K562 (cell line): ENCODE measurements around the gene GLRX2.

Experiments used
- CBFB ChIP-seq: sonication (generic); formaldehyde crosslinking; IDR thresholded peaks from 2 replicates; pipeline ENCODE4 v1.4.0; 2020; ENCODE audit warnings: mild to moderate bottlenecking, missing genetic modification reagents
- CREB1 ChIP-seq, 2 experiments: sonication (generic) in 1 of 2; formaldehyde crosslinking in 1 of 2; IDR thresholded peaks; 2 replicates each; pipeline versions ENCODE4 v1.6.1 to v1.8.0; 2012 to 2022; ENCODE audit warnings: inconsistent platforms in 1 of 2, mild to moderate bottlenecking in 1 of 2, missing genetic modification reagents in 1 of 2, moderate library complexity in 1 of 2
- ERF ChIP-seq: fragments of 450-650 bp; formaldehyde crosslinking; IDR thresholded peaks from 2 replicates; pipeline ENCODE4 v1.4.0; 2020; ENCODE audit warnings: mild to moderate bottlenecking, mixed read lengths
- EZH2 ChIP-seq: IDR thresholded peaks from 2 replicates; pipeline ENCODE4 v1.6.1; 2012; ENCODE audit warnings: low read depth, mild to moderate bottlenecking, inconsistent platforms, low read length, borderline replicate concordance
- FOXP1 ChIP-seq: sonication (generic); formaldehyde crosslinking; IDR thresholded peaks from 2 replicates; pipeline ENCODE4 v1.8.0; 2022; ENCODE audit warnings: mild to moderate bottlenecking, missing genetic modification reagents
- KDM4B ChIP-seq, 2 experiments: fragments of 450-650 bp in 1 of 2; sonication (generic) in 1 of 2; IDR thresholded peaks; 2 replicates each; pipeline ENCODE4 v1.6.1; 2016 to 2017; ENCODE audit warnings: borderline replicate concordance in 2 of 2, antibody characterized with exemption in 1 of 2, low read depth in 1 of 2, mild to moderate bottlenecking in 1 of 2
- POLR2A ChIP-seq: fragments of 450-650 bp; conservative IDR thresholded peaks from 2 replicates; pipeline ENCODE4 v1.6.1; 2016
- RCOR1 ChIP-seq, 2 experiments: IDR thresholded peaks; 2 replicates each; pipeline ENCODE4 v1.6.1; 2012; ENCODE audit warnings: low read depth in 2 of 2, low read length in 2 of 2, borderline replicate concordance in 1 of 2, improper control_type of control experiment in 1 of 2
- TRIM24 ChIP-seq, 2 experiments: fragments of 450-650 bp; IDR thresholded peaks; 2 replicates each; pipeline ENCODE4 v1.6.1; 2016
- ZBTB40 ChIP-seq, 2 experiments: fragments of 450-650 bp in 1 of 2; sonication (generic) in 1 of 2; formaldehyde crosslinking in 1 of 2; IDR thresholded peaks; 2 replicates each; pipeline versions ENCODE4 v1.7.1 to v1.9.0; 2016 to 2022; ENCODE audit warnings: inconsistent platforms in 1 of 2, mild to moderate bottlenecking in 1 of 2, missing genetic modification reagents in 1 of 2
- ZFP91 ChIP-seq: sonication (generic); formaldehyde crosslinking; IDR thresholded peaks from 2 replicates; pipeline ENCODE4 v1.8.0; 2022; ENCODE audit warnings: mild to moderate bottlenecking, missing genetic modification reagents
- ZNF76 ChIP-seq: fragments of 250-450 bp; sonication (Bioruptor Pico); IDR thresholded peaks from 2 replicates; pipeline ENCODE4 v1.4.0; 2020; ENCODE audit warnings: mild to moderate bottlenecking, moderate library complexity, borderline replicate concordance
- TF ChIP-seq, protein P1 (sequence below), 3 experiments: IDR thresholded peaks in 2 of 3; conservative IDR thresholded peaks in 1 of 3; 2 replicates each; pipeline ENCODE4 v1.5.1; 2011 to 2012; ENCODE audit warnings: low read length in 3 of 3, mild to moderate bottlenecking in 3 of 3, control low read depth in 2 of 3, improper control_type of control experiment in 1 of 3, inconsistent platforms in 1 of 3, low read depth in 1 of 3, mixed read lengths in 1 of 3, moderate library complexity in 1 of 3; ENCODE audit not compliant: insufficient read depth in 2 of 3
- TF ChIP-seq, protein P2 (sequence below): sonication (generic); formaldehyde crosslinking; IDR thresholded peaks from 2 replicates; pipeline ENCODE4 v1.8.1; 2023; ENCODE audit warnings: mild to moderate bottlenecking, missing genetic modification reagents

- no peak for TF ChIP-seq KDM4B (IDR thresholded peaks at IDR 0.05; ENCODE audit: borderline replicate concordance in 2 of 2, low read depth in 1 of 2)
- no peak for TF ChIP-seq RCOR1 (IDR thresholded peaks at IDR 0.05; ENCODE audit: borderline replicate concordance in 1 of 2, low read depth in 2 of 2, low read length in 2 of 2)
- no peak for TF ChIP-seq ZNF76 (CRISPR knock-in tag)
- no peak for TF ChIP-seq POLR2A
- TF ChIP-seq, protein P1, sequence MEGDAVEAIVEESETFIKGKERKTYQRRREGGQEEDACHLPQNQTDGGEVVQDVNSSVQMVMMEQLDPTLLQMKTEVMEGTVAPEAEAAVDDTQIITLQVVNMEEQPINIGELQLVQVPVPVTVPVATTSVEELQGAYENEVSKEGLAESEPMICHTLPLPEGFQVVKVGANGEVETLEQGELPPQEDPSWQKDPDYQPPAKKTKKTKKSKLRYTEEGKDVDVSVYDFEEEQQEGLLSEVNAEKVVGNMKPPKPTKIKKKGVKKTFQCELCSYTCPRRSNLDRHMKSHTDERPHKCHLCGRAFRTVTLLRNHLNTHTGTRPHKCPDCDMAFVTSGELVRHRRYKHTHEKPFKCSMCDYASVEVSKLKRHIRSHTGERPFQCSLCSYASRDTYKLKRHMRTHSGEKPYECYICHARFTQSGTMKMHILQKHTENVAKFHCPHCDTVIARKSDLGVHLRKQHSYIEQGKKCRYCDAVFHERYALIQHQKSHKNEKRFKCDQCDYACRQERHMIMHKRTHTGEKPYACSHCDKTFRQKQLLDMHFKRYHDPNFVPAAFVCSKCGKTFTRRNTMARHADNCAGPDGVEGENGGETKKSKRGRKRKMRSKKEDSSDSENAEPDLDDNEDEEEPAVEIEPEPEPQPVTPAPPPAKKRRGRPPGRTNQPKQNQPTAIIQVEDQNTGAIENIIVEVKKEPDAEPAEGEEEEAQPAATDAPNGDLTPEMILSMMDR (IDR thresholded peaks at IDR 0.05 in 2 of 3, conservative IDR thresholded peaks at IDR 0.05 in 1 of 3; ENCODE audit: insufficient read depth in 2 of 3, low read depth in 1 of 3, low read length in 3 of 3) = no peak
- no peak for TF ChIP-seq CBFB (CRISPR knock-in tag)
- TF ChIP-seq, protein P2, sequence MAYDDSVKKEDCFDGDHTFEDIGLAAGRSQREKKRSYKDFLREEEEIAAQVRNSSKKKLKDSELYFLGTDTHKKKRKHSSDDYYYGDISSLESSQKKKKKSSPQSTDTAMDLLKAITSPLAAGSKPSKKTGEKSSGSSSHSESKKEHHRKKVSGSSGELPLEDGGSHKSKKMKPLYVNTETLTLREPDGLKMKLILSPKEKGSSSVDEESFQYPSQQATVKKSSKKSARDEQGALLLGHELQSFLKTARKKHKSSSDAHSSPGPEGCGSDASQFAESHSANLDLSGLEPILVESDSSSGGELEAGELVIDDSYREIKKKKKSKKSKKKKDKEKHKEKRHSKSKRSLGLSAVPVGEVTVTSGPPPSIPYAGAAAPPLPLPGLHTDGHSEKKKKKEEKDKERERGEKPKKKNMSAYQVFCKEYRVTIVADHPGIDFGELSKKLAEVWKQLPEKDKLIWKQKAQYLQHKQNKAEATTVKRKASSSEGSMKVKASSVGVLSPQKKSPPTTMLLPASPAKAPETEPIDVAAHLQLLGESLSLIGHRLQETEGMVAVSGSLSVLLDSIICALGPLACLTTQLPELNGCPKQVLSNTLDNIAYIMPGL (CRISPR knock-in tag) = no peak
- no peak for TF ChIP-seq FOXP1
- no peak for TF ChIP-seq ZBTB40 (IDR thresholded peaks at IDR 0.05)
- no peak for TF ChIP-seq ZBTB40 (CRISPR knock-in tag; IDR thresholded peaks at IDR 0.05)
- no peak for TF ChIP-seq CREB1 (IDR thresholded peaks at IDR 0.05)
- no peak for TF ChIP-seq CREB1 (CRISPR knock-in tag; IDR thresholded peaks at IDR 0.05)
- no peak for TF ChIP-seq TRIM24 (IDR thresholded peaks at IDR 0.05)
- no peak for TF ChIP-seq EZH2
- TF ChIP-seq ERF (CRISPR knock-in tag) = no peak
- no peak for TF ChIP-seq ZFP91
Measured at GRCh38 chr1:193131266-193131860, 26.1 kb upstream of the GLRX2 start.
